Activated naive CD8-positive, alpha-beta T cell treated with anti-CD3 and anti-CD28 coated beads, Interleukin-2, amount 10 ng/mL, durations not matched to agents 7 days and 5 days (primary cell): ENCODE measurements around the gene MBD1. TPM values are rescaled to one million over a fixed set of nuclear protein-coding genes. Genes with fewer than 3 reads are reported as not detected.
"Not testable (repeated sequence)": the region's sequence is repeated elsewhere in the genome, so short reads cannot be mapped to it uniquely, and the experiment has no call there.

ENCODE experiments used
- ATAC-seq: fragments of 150-1000 bp; cut with Tn5 transposase; one replicate; pipeline ENCODE4 v1.10.0; 2021; ENCODE audit warnings: low read depth, moderate library complexity
- POLR2A ChIA-PET: fragments of 350-600 bp; sonication (Branson Sonifier 250); formaldehyde crosslinking; loops from one replicate; lab custom pipeline; 2021; ENCODE audit warnings: antibody characterized with exemption; lab: Charles Lee
- DNase-seq: peaks from one replicate; pipeline ENCODE4 v3.0.0; 2021
- H3K27ac Mint-ChIP-seq: one replicate; pipeline ENCODE4 v1.8.0; 2022; ENCODE audit warnings: mild to moderate bottlenecking, mixed read lengths
- H3K27me3 Mint-ChIP-seq: one replicate; pipeline ENCODE4 v1.8.0; 2022; ENCODE audit warnings: mild to moderate bottlenecking, moderate library complexity, mixed read lengths
- H3K36me3 Mint-ChIP-seq: one replicate; pipeline ENCODE4 v1.8.0; 2021; ENCODE audit warnings: mild to moderate bottlenecking, mixed read lengths
- H3K4me1 Mint-ChIP-seq: one replicate; pipeline ENCODE4 v1.8.0; 2021; ENCODE audit warnings: mixed read lengths
- H3K4me3 Mint-ChIP-seq: one replicate; pipeline ENCODE4 v1.8.0; 2022; ENCODE audit warnings: mild to moderate bottlenecking, moderate library complexity, mixed read lengths
- H3K9me3 Mint-ChIP-seq: one replicate; pipeline ENCODE4 v1.8.0; 2021; ENCODE audit warnings: mixed read lengths
- total RNA-seq, 2 experiments: library from RNA; stranded (reverse); gene quantifications; one replicate each; pipeline ENCODE4 v1.2.3, GENCODE V29; 2021

The MBD1 gene
- total RNA-seq, 2 experiments from 2014 or later: 108 to 123 TPM

DNA sequence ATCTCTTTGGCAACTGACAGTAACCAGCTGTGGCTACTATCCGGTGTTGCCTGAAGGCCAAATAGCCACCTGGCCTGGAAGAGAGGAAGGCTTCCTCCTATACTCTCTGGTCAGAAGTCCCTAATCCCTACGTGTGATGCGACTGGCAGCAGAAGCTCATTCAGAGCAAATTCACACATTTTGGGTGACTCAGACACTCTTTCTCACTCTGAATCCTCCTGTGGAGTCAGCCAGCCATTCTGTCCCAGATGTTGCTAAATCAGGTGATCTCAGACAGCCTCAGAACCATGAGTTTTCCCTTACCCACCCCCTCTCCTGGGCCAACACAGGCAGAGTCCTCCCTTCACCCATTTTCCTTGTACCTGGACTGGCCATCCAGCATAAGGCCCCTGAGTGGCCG lies 49.7 kb downstream of the MBD1 start:
- Mint-ChIP-seq H3K4me1 (no peaks in the 10 kb centered on the region), H3K9me3 (no peaks in the 10 kb centered on the region), H3K36me3 (no peaks in the 10 kb centered on the region), H3K4me3 (no peak overlapping the region), H3K27me3 (peaks cover 3% of the 10 kb centered on the region), H3K27ac (no peak overlapping the region)
- no peak for DNase-seq
- POLR2A ChIA-PET: no interaction called here
- ATAC-seq: no peak

DNA sequence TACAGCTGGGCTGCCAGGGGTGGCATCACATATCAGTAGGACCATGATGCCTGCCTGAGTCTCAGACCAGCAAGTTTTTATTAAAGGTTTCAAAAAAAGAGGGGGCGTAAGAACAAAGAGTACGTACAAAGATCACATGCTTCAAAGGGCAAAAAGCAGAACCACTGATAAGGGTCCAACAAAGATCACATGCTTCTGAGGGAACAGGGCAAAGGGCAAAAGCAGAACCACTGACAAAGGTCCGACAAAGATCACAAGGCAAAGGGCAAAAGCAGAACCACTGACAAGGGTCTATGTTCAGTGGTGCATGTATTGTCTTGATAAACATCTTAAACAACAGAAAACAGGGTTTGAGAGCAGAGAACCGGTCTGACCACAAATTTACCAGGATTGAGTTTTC lies 61.1 kb downstream of the MBD1 start:
- H3K36me3 Mint-ChIP-seq, H3K27me3 Mint-ChIP-seq, H3K4me3 Mint-ChIP-seq, POLR2A ChIA-PET, H3K27ac Mint-ChIP-seq, DNase-seq, ATAC-seq, H3K9me3 Mint-ChIP-seq, H3K4me1 Mint-ChIP-seq: not testable (repeated sequence)

Other genes with a start within 250 kb of the MBD1 start
- gene MYO5B, start 86.4 kb downstream of the MBD1 start, total RNA-seq: not detected
- under 1 TPM; 0.36 to 0.68 TPM for gene CFAP53, start 15.0 kb downstream of the MBD1 start, total RNA-seq
- gene CXXC1, start 6.2 kb upstream of the MBD1 start, total RNA-seq: 100 to 1,000 TPM; 155 to 160 TPM
- gene SKA1, start 93.5 kb upstream of the MBD1 start, total RNA-seq: 10 to 100 TPM; 25.6 to 27.8 TPM